ENCODE data around the gene PTPRN2.

The PTPRN2 gene

GRCh38 chr7:157760004-157760730 is 827.5 kb downstream of the PTPRN2 start:
- peak; percentile 38 for TF ChIP-seq CTCF (conservative IDR thresholded peaks at IDR 0.05; ENCODE audit: low read depth, low read length)
- peak; percentile 21 for DNase-seq (ENCODE audit: low read depth)
- H3K4me3 ChIP-seq (ENCODE audit: low read depth, low read length), result no peak overlapping the region

- DNase-seq (ENCODE audit: low read depth), result no peak
- TF ChIP-seq CTCF (conservative IDR thresholded peaks at IDR 0.05; ENCODE audit: low read depth, low read length), result no peak
- no peak overlapping the region for H3K4me3 ChIP-seq (ENCODE audit: low read depth, low read length)
Measured at GRCh38 chr7:157759246-157759805, 828.3 kb downstream of the PTPRN2 start.

GRCh38 chr7:157758468-157759245 is 829.0 kb downstream of the PTPRN2 start:
- no peak for TF ChIP-seq CTCF (conservative IDR thresholded peaks at IDR 0.05; ENCODE audit: low read depth, low read length)
- DNase-seq (ENCODE audit: low read depth), result no peak
- H3K4me3 ChIP-seq (ENCODE audit: low read depth, low read length), result no peak overlapping the region

GRCh38 chr7:157757776-157758467 is 829.7 kb downstream of the PTPRN2 start:
- no peak for TF ChIP-seq CTCF (conservative IDR thresholded peaks at IDR 0.05; ENCODE audit: low read depth, low read length)

GRCh38 chr7:157757211-157757610 is 830.4 kb downstream of the PTPRN2 start:
- no peak overlapping the region for H3K4me3 ChIP-seq (ENCODE audit: low read depth, low read length)
- DNase-seq (ENCODE audit: low read depth), result no peak
- TF ChIP-seq CTCF (conservative IDR thresholded peaks at IDR 0.05; ENCODE audit: low read depth, low read length), result no peak

More at GRCh38 chr7:157757776-157758467, 829.7 kb downstream of the PTPRN2 start:
- no peak for DNase-seq (ENCODE audit: low read depth)
- no peak overlapping the region for H3K4me3 ChIP-seq (ENCODE audit: low read depth, low read length)

GRCh38 chr7:157755741-157756140 is 831.9 kb downstream of the PTPRN2 start:
- no peak for TF ChIP-seq CTCF (conservative IDR thresholded peaks at IDR 0.05; ENCODE audit: low read depth, low read length)
- no peak overlapping the region for H3K4me3 ChIP-seq (ENCODE audit: low read depth, low read length)
- DNase-seq (ENCODE audit: low read depth), result no peak

All from choroid plexus epithelial cell (primary cell).